ENCODE results near the gene CYP2A7.
"Not testable (repeated sequence)": the region's sequence is repeated elsewhere in the genome, so short reads cannot be mapped to it uniquely, and the experiment has no call there.

Gene CYP2A7

DNA sequence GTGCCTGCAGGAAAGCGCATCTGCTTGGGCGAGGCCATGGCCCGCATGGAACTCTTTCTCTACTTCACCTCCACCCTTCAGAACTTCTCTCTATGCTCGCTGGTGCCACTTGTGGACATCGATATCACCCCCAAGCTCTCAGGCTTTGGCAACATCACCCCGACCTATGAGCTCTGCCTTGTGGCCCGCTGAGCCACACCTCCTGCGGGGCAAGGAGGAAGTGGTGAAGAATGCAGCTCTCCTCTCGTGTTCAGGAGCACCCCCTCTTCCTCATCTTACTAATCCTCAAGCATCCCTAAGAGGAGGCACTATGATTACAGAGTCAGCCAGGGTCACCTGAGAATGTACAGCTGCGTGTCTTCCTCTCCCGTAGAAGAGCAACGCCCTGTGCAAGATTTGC is 17.9 kb upstream of the CYP2A7 start:
- DNase-seq; H3K27me3 ChIP-seq (replicated peaks; ENCODE audit: control insufficient read depth, insufficient read depth, low read length, poor library complexity, severe bottlenecking); H3K9me3 ChIP-seq (ENCODE audit: control insufficient read depth, low read length); H3K4me3 ChIP-seq (ENCODE audit: insufficient read depth, low read depth, low read length, poor library complexity, severe bottlenecking); H3K4me1 ChIP-seq (ENCODE audit: control insufficient read depth, insufficient read depth, low read length, poor library complexity, severe bottlenecking); H3K36me3 ChIP-seq (ENCODE audit: control insufficient read depth, insufficient read depth, low read length); H3K27ac ChIP-seq (ENCODE audit: insufficient read depth, low read length, poor library complexity, severe bottlenecking): not testable (repeated sequence)

GRCh38 chr19:40896843-40897789 is 15.1 kb upstream of the CYP2A7 start:
- not testable (repeated sequence) for H3K36me3 ChIP-seq (ENCODE audit: control insufficient read depth, insufficient read depth, low read length); H3K27ac ChIP-seq (ENCODE audit: insufficient read depth, low read length, poor library complexity, severe bottlenecking); H3K27me3 ChIP-seq (replicated peaks; ENCODE audit: control insufficient read depth, insufficient read depth, low read length, poor library complexity, severe bottlenecking); H3K4me3 ChIP-seq (ENCODE audit: insufficient read depth, low read depth, low read length, poor library complexity, severe bottlenecking); H3K9me3 ChIP-seq (ENCODE audit: control insufficient read depth, low read length); DNase-seq; H3K4me1 ChIP-seq (ENCODE audit: control insufficient read depth, insufficient read depth, low read length, poor library complexity, severe bottlenecking)

- Histone ChIP-seq H3K4me1 (ENCODE audit: control insufficient read depth, insufficient read depth, low read length, poor library complexity, severe bottlenecking) (peaks cover 4% of the 10 kb centered on the region), H3K36me3 (ENCODE audit: control insufficient read depth, insufficient read depth, low read length) (no peaks in the 10 kb centered on the region), H3K27ac (ENCODE audit: insufficient read depth, low read length, poor library complexity, severe bottlenecking) (no peak overlapping the region), H3K9me3 (ENCODE audit: control insufficient read depth, low read length) (no peaks in the 10 kb centered on the region), H3K27me3 (replicated peaks; ENCODE audit: control insufficient read depth, insufficient read depth, low read length, poor library complexity, severe bottlenecking) (no peaks in the 10 kb centered on the region), H3K4me3 (ENCODE audit: insufficient read depth, low read depth, low read length, poor library complexity, severe bottlenecking) (no peak overlapping the region)
- DNase-seq = no peak
Measured at GRCh38 chr19:40896418-40896796, 14.4 kb upstream of the CYP2A7 start.

GRCh38 chr19:40893112-40893511 is 11.1 kb upstream of the CYP2A7 start:
- Histone ChIP-seq H3K4me1 (ENCODE audit: control insufficient read depth, insufficient read depth, low read length, poor library complexity, severe bottlenecking) (no peaks in the 10 kb centered on the region), H3K4me3 (ENCODE audit: insufficient read depth, low read depth, low read length, poor library complexity, severe bottlenecking) (no peak overlapping the region), H3K9me3 (ENCODE audit: control insufficient read depth, low read length) (no peaks in the 10 kb centered on the region), H3K36me3 (ENCODE audit: control insufficient read depth, insufficient read depth, low read length) (no peaks in the 10 kb centered on the region), H3K27me3 (replicated peaks; ENCODE audit: control insufficient read depth, insufficient read depth, low read length, poor library complexity, severe bottlenecking) (no peaks in the 10 kb centered on the region), H3K27ac (ENCODE audit: insufficient read depth, low read length, poor library complexity, severe bottlenecking) (no peak overlapping the region)
- no peak for DNase-seq

GRCh38 chr19:40889366-40889765 is 7.3 kb upstream of the CYP2A7 start:
- H3K36me3 ChIP-seq (ENCODE audit: control insufficient read depth, insufficient read depth, low read length) = no peaks in the 10 kb centered on the region
- DNase-seq = no peak
- H3K9me3 ChIP-seq (ENCODE audit: control insufficient read depth, low read length) = no peaks in the 10 kb centered on the region
- no peak overlapping the region for H3K27ac ChIP-seq (ENCODE audit: insufficient read depth, low read length, poor library complexity, severe bottlenecking)
- H3K4me3 ChIP-seq (ENCODE audit: insufficient read depth, low read depth, low read length, poor library complexity, severe bottlenecking) = no peak overlapping the region
- H3K4me1 ChIP-seq (ENCODE audit: control insufficient read depth, insufficient read depth, low read length, poor library complexity, severe bottlenecking) = no peaks in the 10 kb centered on the region
- no peaks in the 10 kb centered on the region for H3K27me3 ChIP-seq (replicated peaks; ENCODE audit: control insufficient read depth, insufficient read depth, low read length, poor library complexity, severe bottlenecking)

- Histone ChIP-seq H3K36me3 (ENCODE audit: control insufficient read depth, insufficient read depth, low read length) (no peaks in the 10 kb centered on the region), H3K4me1 (ENCODE audit: control insufficient read depth, insufficient read depth, low read length, poor library complexity, severe bottlenecking) (no peaks in the 10 kb centered on the region), H3K9me3 (ENCODE audit: control insufficient read depth, low read length) (no peaks in the 10 kb centered on the region), H3K4me3 (ENCODE audit: insufficient read depth, low read depth, low read length, poor library complexity, severe bottlenecking) (no peak overlapping the region), H3K27me3 (replicated peaks; ENCODE audit: control insufficient read depth, insufficient read depth, low read length, poor library complexity, severe bottlenecking) (no peaks in the 10 kb centered on the region), H3K27ac (ENCODE audit: insufficient read depth, low read length, poor library complexity, severe bottlenecking) (no peak overlapping the region)
- DNase-seq = no peak
Measured at GRCh38 chr19:40888191-40888590, 6.2 kb upstream of the CYP2A7 start.

GRCh38 chr19:40884187-40884931 is 2.3 kb upstream of the CYP2A7 start:
- not testable (repeated sequence) for H3K27me3 ChIP-seq (replicated peaks; ENCODE audit: control insufficient read depth, insufficient read depth, low read length, poor library complexity, severe bottlenecking); H3K36me3 ChIP-seq (ENCODE audit: control insufficient read depth, insufficient read depth, low read length); DNase-seq; H3K4me3 ChIP-seq (ENCODE audit: insufficient read depth, low read depth, low read length, poor library complexity, severe bottlenecking); H3K9me3 ChIP-seq (ENCODE audit: control insufficient read depth, low read length); H3K4me1 ChIP-seq (ENCODE audit: control insufficient read depth, insufficient read depth, low read length, poor library complexity, severe bottlenecking); H3K27ac ChIP-seq (ENCODE audit: insufficient read depth, low read length, poor library complexity, severe bottlenecking)

- H3K9me3 ChIP-seq (ENCODE audit: control insufficient read depth, low read length); DNase-seq; H3K27ac ChIP-seq (ENCODE audit: insufficient read depth, low read length, poor library complexity, severe bottlenecking); H3K4me3 ChIP-seq (ENCODE audit: insufficient read depth, low read depth, low read length, poor library complexity, severe bottlenecking); H3K36me3 ChIP-seq (ENCODE audit: control insufficient read depth, insufficient read depth, low read length); H3K4me1 ChIP-seq (ENCODE audit: control insufficient read depth, insufficient read depth, low read length, poor library complexity, severe bottlenecking); H3K27me3 ChIP-seq (replicated peaks; ENCODE audit: control insufficient read depth, insufficient read depth, low read length, poor library complexity, severe bottlenecking): not testable (repeated sequence)
Measured at GRCh38 chr19:40879349-40879748, 2.7 kb downstream of the CYP2A7 start.

- peak; percentile 70 to 79 (median 74) for DNase-seq
- H3K27ac ChIP-seq (ENCODE audit: insufficient read depth, low read length, poor library complexity, severe bottlenecking); H3K36me3 ChIP-seq (ENCODE audit: control insufficient read depth, insufficient read depth, low read length); H3K4me1 ChIP-seq (ENCODE audit: control insufficient read depth, insufficient read depth, low read length, poor library complexity, severe bottlenecking); H3K27me3 ChIP-seq (replicated peaks; ENCODE audit: control insufficient read depth, insufficient read depth, low read length, poor library complexity, severe bottlenecking); H3K9me3 ChIP-seq (ENCODE audit: control insufficient read depth, low read length); H3K4me3 ChIP-seq (ENCODE audit: insufficient read depth, low read depth, low read length, poor library complexity, severe bottlenecking): not testable (repeated sequence)
Measured at GRCh38 chr19:40875526-40875951, 6.5 kb downstream of the CYP2A7 start.

- H3K27me3 ChIP-seq (replicated peaks; ENCODE audit: control insufficient read depth, insufficient read depth, low read length, poor library complexity, severe bottlenecking); DNase-seq; H3K4me1 ChIP-seq (ENCODE audit: control insufficient read depth, insufficient read depth, low read length, poor library complexity, severe bottlenecking); H3K9me3 ChIP-seq (ENCODE audit: control insufficient read depth, low read length); H3K4me3 ChIP-seq (ENCODE audit: insufficient read depth, low read depth, low read length, poor library complexity, severe bottlenecking); H3K27ac ChIP-seq (ENCODE audit: insufficient read depth, low read length, poor library complexity, severe bottlenecking); H3K36me3 ChIP-seq (ENCODE audit: control insufficient read depth, insufficient read depth, low read length): not testable (repeated sequence)
Measured at GRCh38 chr19:40874874-40875273, 7.2 kb downstream of the CYP2A7 start.

Measured in effector memory CD4-positive, alpha-beta T cell (primary cell).